ENCODE data around the gene CELSR1.

GRCh38 chr22:46556775-46557174, 19.4 kb upstream of the CELSR1 start:
- TF ChIP-seq EZH2 (conservative IDR thresholded peaks at IDR 0.05; ENCODE audit: low read depth, low read length) (no peak), IKZF1 (IDR thresholded peaks at IDR 0.05) (no peak), ZNF232 (CRISPR knock-in tag; IDR thresholded peaks at IDR 0.05; ENCODE audit: borderline replicate concordance) (no peak), CEBPZ (IDR thresholded peaks at IDR 0.05; ENCODE audit: low read length) (no peak), ZFX (CRISPR knock-in tag; IDR thresholded peaks at IDR 0.05; ENCODE audit: low read depth) (no peak), CBX2 (IDR thresholded peaks at IDR 0.05; ENCODE audit: low read depth, low read length) (no peak), CBX2 (CRISPR knock-in tag; IDR thresholded peaks at IDR 0.05; ENCODE audit: low read depth) (no peak), HMG20B (CRISPR knock-in tag; conservative IDR thresholded peaks at IDR 0.05) (no peak), POLR2AphosphoS5 (IDR thresholded peaks at IDR 0.05; ENCODE audit: low read depth, low read length) (no peak), MXI1 (IDR thresholded peaks at IDR 0.05; ENCODE audit: borderline replicate concordance, low read depth, low read length) (no peak), ZBTB26 (CRISPR knock-in tag; IDR thresholded peaks at IDR 0.05; ENCODE audit: borderline replicate concordance) (no peak), KDM5A (IDR thresholded peaks at IDR 0.05; ENCODE audit: borderline replicate concordance, low read length) (no peak)
